KMS-11 (cell line): Measurements from ENCODE around the gene FBLN1.

Experiments used
- H2AFZ ChIP-seq: fragments of 200-600 bp; sonication (generic); 2 replicates; pipeline ENCODE4 v1.6.1; 2016; ENCODE audit warnings: antibody characterized with exemption, mixed run types, low read depth
- H3K27ac ChIP-seq: fragments of 200-600 bp; sonication (generic); 2 replicates; pipeline ENCODE4 v1.6.1; 2016; ENCODE audit warnings: mild to moderate bottlenecking, mixed run types
- H3K27me3 ChIP-seq: fragments of 200-600 bp; sonication (generic); 2 replicates; pipeline ENCODE4 v1.6.1; 2017; ENCODE audit warnings: mild to moderate bottlenecking, low read depth, mixed run types, moderate library complexity; ENCODE audit not compliant: insufficient read depth
- H3K36me3 ChIP-seq: fragments of 200-600 bp; sonication (generic); 2 replicates; pipeline ENCODE4 v1.6.1; 2017; ENCODE audit warnings: mild to moderate bottlenecking, mixed run types; ENCODE audit not compliant: insufficient read depth
- H3K4me1 ChIP-seq: fragments of 200-600 bp; sonication (generic); 2 replicates; pipeline ENCODE4 v1.6.1; 2016; ENCODE audit warnings: mild to moderate bottlenecking, low read depth, mixed run types; ENCODE audit not compliant: poor library complexity, severe bottlenecking
- H3K4me2 ChIP-seq: fragments of 200-600 bp; sonication (generic); 2 replicates; pipeline ENCODE4 v1.7.0; 2016; ENCODE audit warnings: mild to moderate bottlenecking, mixed run types
- H3K4me3 ChIP-seq: fragments of 200-600 bp; sonication (generic); IDR thresholded peaks from 2 replicates; pipeline ENCODE4 v1.6.1; 2017; ENCODE audit warnings: low read depth, low read length, mixed read lengths; ENCODE audit not compliant: insufficient read depth
- H3K79me2 ChIP-seq: fragments of 200-600 bp; sonication (generic); 2 replicates; pipeline ENCODE4 v1.6.1; 2016; ENCODE audit warnings: low read depth, mixed run types; ENCODE audit not compliant: insufficient read depth
- H3K9ac ChIP-seq: fragments of 200-600 bp; sonication (generic); 2 replicates; pipeline ENCODE4 v1.6.1; 2016; ENCODE audit warnings: mild to moderate bottlenecking, mixed run types
- H4K20me1 ChIP-seq: fragments of 200-600 bp; sonication (generic); 2 replicates; pipeline ENCODE4 v1.6.1; 2016; ENCODE audit warnings: mild to moderate bottlenecking, mixed run types; ENCODE audit not compliant: insufficient read depth
- CTCF ChIP-seq: fragments of 200-600 bp; sonication (generic); conservative IDR thresholded peaks from 2 replicates; pipeline ENCODE4 v1.6.1; 2017; ENCODE audit warnings: low read depth, mild to moderate bottlenecking, antibody characterized with exemption, low read length, moderate library complexity, mixed read lengths

The FBLN1 gene

GRCh38 chr22:45469281-45470073, 33.2 kb upstream of the FBLN1 start:
- H3K79me2 ChIP-seq: no peaks in the 10 kb centered on the region
- no peak for TF ChIP-seq CTCF
- no peak overlapping the region for H3K27ac ChIP-seq
- H3K4me2 ChIP-seq: no peak overlapping the region
- H3K36me3 ChIP-seq: no peaks in the 10 kb centered on the region
- no peak overlapping the region for H3K4me3 ChIP-seq
- no peak overlapping the region for H3K9ac ChIP-seq
- peaks cover 35% of the 10 kb centered on the region for H3K27me3 ChIP-seq
- H2AFZ ChIP-seq: no peak overlapping the region
- no peaks in the 10 kb centered on the region for H4K20me1 ChIP-seq
- no peaks in the 10 kb centered on the region for H3K4me1 ChIP-seq

- Histone ChIP-seq H2AFZ (no peak overlapping the region), H3K4me1 (no peaks in the 10 kb centered on the region)
- TF ChIP-seq CTCF: no peak
Measured at GRCh38 chr22:45470871-45471270, 31.8 kb upstream of the FBLN1 start.

GRCh38 chr22:45472426-45472825, 30.3 kb upstream of the FBLN1 start:
- Histone ChIP-seq H3K36me3 (no peaks in the 10 kb centered on the region), H3K27ac (no peak overlapping the region), H3K27me3 (peaks cover 46% of the 10 kb centered on the region), H3K4me3 (no peak overlapping the region), H4K20me1 (no peaks in the 10 kb centered on the region), H3K4me1 (no peaks in the 10 kb centered on the region), H3K9ac (no peak overlapping the region), H2AFZ (no peak overlapping the region), H3K4me2 (no peak overlapping the region), H3K79me2 (no peaks in the 10 kb centered on the region)
- no peak for TF ChIP-seq CTCF

More at GRCh38 chr22:45470871-45471270, 31.8 kb upstream of the FBLN1 start:
- no peaks in the 10 kb centered on the region for H3K36me3 ChIP-seq
- H3K4me3 ChIP-seq: no peak overlapping the region
- no peak overlapping the region for H3K27ac ChIP-seq
- peaks cover 35% of the 10 kb centered on the region for H3K27me3 ChIP-seq
- H3K4me2 ChIP-seq: no peak overlapping the region
- H4K20me1 ChIP-seq: no peaks in the 10 kb centered on the region
- H3K9ac ChIP-seq: no peak overlapping the region
- H3K79me2 ChIP-seq: no peaks in the 10 kb centered on the region

GRCh38 chr22:45473626-45474237, 29.0 kb upstream of the FBLN1 start:
- no peak overlapping the region for H3K27ac ChIP-seq
- no peaks in the 10 kb centered on the region for H4K20me1 ChIP-seq
- peaks cover 48% of the 10 kb centered on the region for H3K27me3 ChIP-seq
- no peak overlapping the region for H3K4me3 ChIP-seq
- H3K36me3 ChIP-seq: no peaks in the 10 kb centered on the region
- H3K9ac ChIP-seq: no peak overlapping the region
- no peaks in the 10 kb centered on the region for H3K79me2 ChIP-seq
- no peak overlapping the region for H2AFZ ChIP-seq
- H3K4me2 ChIP-seq: no peak overlapping the region
- no peaks in the 10 kb centered on the region for H3K4me1 ChIP-seq
- TF ChIP-seq CTCF: no peak
